Nucleus accumbens (tissue), 56 donors: ENCODE measurements around the gene ZNF536.

Experiments
- DNase-seq, 56 donors: peaks; one replicate each; lab custom pipeline; 2025; lab: John Stamatoyannopoulos, UW

ZNF536 gene

GRCh38 chr19:30371960-30372824 is at the start of gene ZNF536:
TSS of gene ZNF536 (plus strand) at chr19:30372384. CDS start at chr19:30443563, 71,179 bp downstream.
- peak in 53 of 56 donors; percentile 16 to 89 (median 74) for DNase-seq

- DNase-seq = no peak
These were observed 49.4 kb upstream of the ZNF536 start for GRCh38 chr19:30322641-30323320.

GRCh38 chr19:30323904-30324303 is 48.3 kb upstream of the ZNF536 start:
- no peak for DNase-seq

GRCh38 chr19:30324982-30325381 is 47.2 kb upstream of the ZNF536 start:
- no peak for DNase-seq

- DNase-seq = peak in 20 of 56 donors; percentile 5 to 50 (median 20)
These were observed 46.4 kb upstream of the ZNF536 start for GRCh38 chr19:30325676-30326392.

- no peak for DNase-seq
These were observed 45.8 kb upstream of the ZNF536 start for GRCh38 chr19:30326393-30326710.

- no peak for DNase-seq
These were observed 44.9 kb upstream of the ZNF536 start for GRCh38 chr19:30327331-30327730.

- DNase-seq = no peak
These were observed 44.1 kb upstream of the ZNF536 start for GRCh38 chr19:30328096-30328495.

GRCh38 chr19:30330266-30330665 is 41.9 kb upstream of the ZNF536 start:
- DNase-seq = no peak

- no peak for DNase-seq
These were observed 39.5 kb upstream of the ZNF536 start for GRCh38 chr19:30332445-30333234.

GRCh38 chr19:30333291-30334065 is 38.7 kb upstream of the ZNF536 start:
- no peak for DNase-seq

GRCh38 chr19:30334841-30335240 is 37.3 kb upstream of the ZNF536 start:
- no peak for DNase-seq

GRCh38 chr19:30335306-30335886 is 36.8 kb upstream of the ZNF536 start:
- DNase-seq = peak in 5 of 56 donors; percentile 6 to 46 (median 26)

GRCh38 chr19:30336290-30336689 is 35.9 kb upstream of the ZNF536 start:
- no peak for DNase-seq

- no peak for DNase-seq
These were observed 34.1 kb upstream of the ZNF536 start for GRCh38 chr19:30338041-30338456.

GRCh38 chr19:30338878-30339623 is 33.1 kb upstream of the ZNF536 start:
- no peak for DNase-seq

GRCh38 chr19:30339624-30340525 is 32.3 kb upstream of the ZNF536 start:
- DNase-seq = no peak
